Measurements from ENCODE around the gene CMTR1.
"Not testable (repeated sequence)": the region's sequence is repeated elsewhere in the genome, so short reads cannot be mapped to it uniquely, and the experiment has no call there.

The CMTR1 gene

GRCh38 chr6:37433657-37434271 is 743 bp downstream of the CMTR1 start:
- DNase-seq (ENCODE audit: low spot score): peak; percentile 26

GRCh38 chr6:37435373-37435772 is 2.4 kb downstream of the CMTR1 start:
- no peak for DNase-seq (ENCODE audit: low spot score)

- DNase-seq (ENCODE audit: low spot score): no peak
These were observed 2.8 kb downstream of the CMTR1 start for GRCh38 chr6:37435816-37436215.

- DNase-seq (ENCODE audit: low spot score): no peak
These were observed 5.9 kb downstream of the CMTR1 start for GRCh38 chr6:37438930-37439329.

GRCh38 chr6:37441651-37442050 is 8.6 kb downstream of the CMTR1 start:
- no peak for DNase-seq (ENCODE audit: low spot score)

- DNase-seq (ENCODE audit: low spot score): no peak
These were observed 9.6 kb downstream of the CMTR1 start for GRCh38 chr6:37442416-37443215.

- not testable (repeated sequence) for DNase-seq (ENCODE audit: low spot score)
These were observed 10.2 kb downstream of the CMTR1 start for GRCh38 chr6:37443216-37443542.

- no peak for DNase-seq (ENCODE audit: low spot score)
These were observed 17.0 kb downstream of the CMTR1 start for GRCh38 chr6:37449984-37450383.

- no peak for DNase-seq (ENCODE audit: low spot score)
These were observed 18.6 kb downstream of the CMTR1 start for GRCh38 chr6:37451441-37452193.

GRCh38 chr6:37452522-37452921 is 19.5 kb downstream of the CMTR1 start:
- DNase-seq (ENCODE audit: low spot score): no peak

- DNase-seq (ENCODE audit: low spot score): no peak
These were observed 21.6 kb downstream of the CMTR1 start for GRCh38 chr6:37454420-37455140.

GRCh38 chr6:37456126-37456525 is 23.1 kb downstream of the CMTR1 start:
- peak; percentile 8 for DNase-seq (ENCODE audit: low spot score)

- no peak for DNase-seq (ENCODE audit: low spot score)
These were observed 24.0 kb downstream of the CMTR1 start for GRCh38 chr6:37456816-37457560.

- DNase-seq (ENCODE audit: low spot score): no peak
These were observed 27.2 kb downstream of the CMTR1 start for GRCh38 chr6:37459981-37460800.

- no peak for DNase-seq (ENCODE audit: low spot score)
These were observed 27.8 kb downstream of the CMTR1 start for GRCh38 chr6:37460805-37461204.

GRCh38 chr6:37463110-37463509 is 30.1 kb downstream of the CMTR1 start:
- DNase-seq (ENCODE audit: low spot score): no peak

GRCh38 chr6:37467718-37468117 is 34.7 kb downstream of the CMTR1 start:
- no peak for DNase-seq (ENCODE audit: low spot score)

GRCh38 chr6:37473364-37474095 is 40.5 kb downstream of the CMTR1 start:
- peak; percentile 60 for DNase-seq (ENCODE audit: low spot score)

GRCh38 chr6:37474316-37474715 is 41.3 kb downstream of the CMTR1 start:
- no peak for DNase-seq (ENCODE audit: low spot score)

- no peak for DNase-seq (ENCODE audit: low spot score)
These were observed 44.2 kb downstream of the CMTR1 start for GRCh38 chr6:37477191-37477590.

All from kidney tubule cell (primary cell).